Activated T-helper 1 cell treated with anti-CD3 and anti-CD28 coated beads, Interleukin-12 subunit alpha, Interleukin-12 subunit beta, Interleukin-2, Interleukin-4 antibody, amounts not matched to agents 30 ng/mL and 10 ng/mL and 1 ng/mL, durations not matched to agents 14 hours and 24 hours and 36 hours (primary cell): Measurements from ENCODE around the gene TCEA3. TPM values are rescaled to one million over a fixed set of nuclear protein-coding genes. Genes with fewer than 3 reads are reported as not detected.
"Not testable (repeated sequence)": the region's sequence is repeated elsewhere in the genome, so short reads cannot be mapped to it uniquely, and the experiment has no call there.

ENCODE experiments used
- DNase-seq: peaks from one replicate; pipeline ENCODE4 v3.0.0; 2021; ENCODE audit warnings: low spot score
- H3K27ac Mint-ChIP-seq: one replicate; pipeline ENCODE4 v1.8.0; 2021; ENCODE audit warnings: mild to moderate bottlenecking, mixed read lengths
- H3K27me3 Mint-ChIP-seq: one replicate; pipeline ENCODE4 v1.8.0; 2022; ENCODE audit warnings: mild to moderate bottlenecking, moderate library complexity, mixed read lengths; ENCODE audit not compliant: insufficient read depth
- H3K36me3 Mint-ChIP-seq: one replicate; pipeline ENCODE4 v1.8.0; 2021; ENCODE audit warnings: low read depth, mixed read lengths
- H3K4me1 Mint-ChIP-seq: one replicate; pipeline ENCODE4 v1.8.0; 2021; ENCODE audit warnings: low read depth, mixed read lengths
- H3K4me3 Mint-ChIP-seq: one replicate; pipeline ENCODE4 v1.8.0; 2021; ENCODE audit warnings: mild to moderate bottlenecking, moderate library complexity, mixed read lengths
- H3K9me3 Mint-ChIP-seq: one replicate; pipeline ENCODE4 v1.8.0; 2021; ENCODE audit warnings: mixed read lengths
- intact Hi-C: fragments of 100-400 bp; cut with micrococcal nuclease; formaldehyde crosslinking; loops from one replicate; pipeline ENCODE4 v1.15.1; 2024
- total RNA-seq: library from RNA; stranded (reverse); gene quantifications from 2 replicates; pipeline ENCODE4 v1.2.3, GENCODE V29; 2022

TCEA3 gene
- total RNA-seq, 1 donor from 2014 or later, result 2.6 TPM

GRCh38 chr1:23376890-23377811, 47.4 kb downstream of the TCEA3 start:
- Mint-ChIP-seq H3K27me3 (peaks cover 2% of the 10 kb centered on the region), H3K27ac (no peak overlapping the region), H3K4me3 (no peak overlapping the region), H3K36me3 (peaks cover 4% of the 10 kb centered on the region), H3K4me1 (no peaks in the 10 kb centered on the region), H3K9me3 (no peaks in the 10 kb centered on the region)
- DNase-seq, result no peak
- intact Hi-C loops, result no loop called here

- not testable (repeated sequence) for H3K27me3 Mint-ChIP-seq, H3K27ac Mint-ChIP-seq
- peaks cover 13% of the 10 kb centered on the region for H3K4me1 Mint-ChIP-seq
Observed at GRCh38 chr1:23374079-23374735, 50.3 kb downstream of the TCEA3 start.

GRCh38 chr1:23371987-23372880, 52.3 kb downstream of the TCEA3 start:
- Mint-ChIP-seq H3K27me3 (peaks cover 2% of the 10 kb centered on the region), H3K4me1 (peaks cover 19% of the 10 kb centered on the region), H3K36me3 (peaks cover 8% of the 10 kb centered on the region), H3K27ac (no peak overlapping the region), H3K9me3 (no peaks in the 10 kb centered on the region), H3K4me3 (no peak overlapping the region)
- no peak for DNase-seq
- intact Hi-C loops, result no loop called here

More at GRCh38 chr1:23374079-23374735, 50.3 kb downstream of the TCEA3 start:
- H3K36me3 Mint-ChIP-seq, H3K4me3 Mint-ChIP-seq, DNase-seq, intact Hi-C loops, H3K9me3 Mint-ChIP-seq: not testable (repeated sequence)

- intact Hi-C loops, result no loop called here
- H3K4me3 Mint-ChIP-seq, result peak overlapping the region; percentile 95
- DNase-seq, result no peak
- H3K27ac Mint-ChIP-seq, result no peak overlapping the region
- peaks cover 2% of the 10 kb centered on the region for H3K27me3 Mint-ChIP-seq
- peaks cover 10% of the 10 kb centered on the region for H3K9me3 Mint-ChIP-seq
- H3K4me1 Mint-ChIP-seq, result peaks cover 27% of the 10 kb centered on the region
- peaks cover 19% of the 10 kb centered on the region for H3K36me3 Mint-ChIP-seq
Observed at GRCh38 chr1:23370709-23371584, 53.6 kb downstream of the TCEA3 start.

GRCh38 chr1:23370330-23370708, 54.2 kb downstream of the TCEA3 start:
- peaks cover 2% of the 10 kb centered on the region for H3K27me3 Mint-ChIP-seq
- H3K9me3 Mint-ChIP-seq, result peaks cover 12% of the 10 kb centered on the region
- H3K4me1 Mint-ChIP-seq, result peaks cover 27% of the 10 kb centered on the region
- peak overlapping the region; percentile 95 for H3K4me3 Mint-ChIP-seq
- H3K27ac Mint-ChIP-seq, result peak overlapping the region; percentile 13
- H3K36me3 Mint-ChIP-seq, result peaks cover 21% of the 10 kb centered on the region
- no peak for DNase-seq
- intact Hi-C loops, result no loop called here

DNA sequence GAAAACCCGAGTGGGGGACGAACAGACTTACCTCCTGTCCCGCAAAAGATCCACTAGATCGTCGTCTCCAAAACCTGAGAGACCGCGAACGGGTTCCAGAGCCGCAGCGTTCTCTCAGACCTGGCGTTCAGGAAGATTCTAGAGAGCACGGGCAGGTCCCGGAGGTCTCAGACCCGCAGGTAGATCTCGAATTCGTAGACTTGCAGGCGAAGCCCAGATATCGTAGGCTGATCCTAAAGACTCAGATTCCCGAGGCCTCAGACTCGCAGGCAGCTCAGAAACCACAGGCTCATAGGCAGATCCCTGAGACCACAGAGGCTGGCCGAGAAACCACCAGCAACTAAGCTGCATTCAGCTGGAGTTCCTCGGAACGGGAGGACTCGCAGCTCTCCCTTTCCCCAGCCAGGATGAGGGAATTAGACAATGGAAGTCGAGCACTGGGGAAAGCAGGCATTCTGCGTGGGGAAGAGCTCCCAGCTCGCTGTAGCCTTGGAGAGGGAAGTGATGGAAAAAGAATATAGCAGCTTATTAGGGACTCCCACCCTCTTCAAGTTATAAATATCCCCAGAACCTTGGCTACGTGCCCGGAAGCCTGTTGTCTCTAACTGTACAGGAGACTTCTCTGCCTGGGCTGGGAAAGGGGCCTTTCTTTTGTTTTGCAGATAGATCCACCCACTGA, 55.1 kb downstream of the TCEA3 start, which contains the start of gene ZNF436:
ZNF436 (minus strand) TSS at position 502 of the 679 bp plus-strand sequence. CDS start 1,831 bp downstream, outside the sequence.
- no peak for DNase-seq
- no peaks in the 10 kb centered on the region for H3K27me3 Mint-ChIP-seq
- H3K36me3 Mint-ChIP-seq, result peaks cover 27% of the 10 kb centered on the region
- H3K4me3 Mint-ChIP-seq, result peak within 1 kb of the TSS; percentile 95
- H3K4me1 Mint-ChIP-seq, result peaks cover 27% of the 10 kb centered on the region
- H3K27ac Mint-ChIP-seq, result peak within 1 kb of the TSS; percentile 96
- intact Hi-C loops, result loop anchor here (2.0 to 10.0 kb wide), 5 partner anchors 37 to 321 kb away; partner anchors contain the start of genes ASAP3 and RPL11
- H3K9me3 Mint-ChIP-seq, result peaks cover 17% of the 10 kb centered on the region

DNA sequence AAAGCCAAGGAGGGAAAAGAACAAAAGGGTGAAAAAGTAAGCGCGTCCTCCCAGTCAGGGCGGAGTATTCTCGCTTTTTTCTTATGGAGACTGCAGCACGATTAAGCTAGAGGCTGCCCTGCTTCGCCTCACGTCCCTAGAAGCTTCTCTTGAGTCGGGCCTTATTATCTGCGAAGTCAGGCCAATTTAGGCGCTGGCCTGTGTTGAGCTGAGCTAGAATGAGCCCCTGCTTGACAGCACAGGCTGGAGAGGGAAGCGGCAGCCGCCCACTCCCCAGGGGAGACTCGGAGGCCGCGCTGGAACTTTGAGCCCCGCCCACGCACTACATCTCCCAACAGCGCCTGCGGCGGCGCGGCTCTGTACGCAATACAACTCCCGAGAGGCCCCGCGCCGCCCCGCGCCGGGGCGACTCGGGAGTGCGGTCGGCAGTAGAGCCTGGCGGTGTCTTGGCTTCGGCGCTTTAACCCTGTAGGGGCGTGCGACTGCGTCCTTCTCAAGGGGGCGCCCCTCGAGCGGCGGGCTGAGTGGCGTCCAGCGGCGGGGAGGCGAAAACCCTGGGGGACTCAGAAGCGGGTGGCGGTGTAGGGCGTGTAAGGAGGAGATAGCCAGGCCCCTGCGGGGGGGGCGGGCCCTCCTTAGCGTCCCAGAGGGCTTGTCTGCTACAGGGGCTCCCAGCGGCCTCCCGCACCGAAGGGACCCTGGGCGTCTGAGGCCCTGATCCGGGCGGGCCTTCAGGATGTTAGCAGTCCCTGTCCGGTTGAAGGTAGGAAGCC, 55.8 kb downstream of the TCEA3 start:
- Mint-ChIP-seq H3K36me3 (peaks cover 32% of the 10 kb centered on the region), H3K27me3 (no peaks in the 10 kb centered on the region), H3K4me3 (peak overlapping the region; percentile 95), H3K9me3 (peaks cover 21% of the 10 kb centered on the region), H3K27ac (peak overlapping the region; percentile 96), H3K4me1 (peaks cover 27% of the 10 kb centered on the region)
- DNase-seq, result peak; percentile 85
- intact Hi-C loops, result loop anchor here (1.0 to 10.0 kb wide), 10 partner anchors 24 to 457 kb away; partner anchors contain the start of genes ASAP3, GALE, HMGCL and HNRNPR

DNA sequence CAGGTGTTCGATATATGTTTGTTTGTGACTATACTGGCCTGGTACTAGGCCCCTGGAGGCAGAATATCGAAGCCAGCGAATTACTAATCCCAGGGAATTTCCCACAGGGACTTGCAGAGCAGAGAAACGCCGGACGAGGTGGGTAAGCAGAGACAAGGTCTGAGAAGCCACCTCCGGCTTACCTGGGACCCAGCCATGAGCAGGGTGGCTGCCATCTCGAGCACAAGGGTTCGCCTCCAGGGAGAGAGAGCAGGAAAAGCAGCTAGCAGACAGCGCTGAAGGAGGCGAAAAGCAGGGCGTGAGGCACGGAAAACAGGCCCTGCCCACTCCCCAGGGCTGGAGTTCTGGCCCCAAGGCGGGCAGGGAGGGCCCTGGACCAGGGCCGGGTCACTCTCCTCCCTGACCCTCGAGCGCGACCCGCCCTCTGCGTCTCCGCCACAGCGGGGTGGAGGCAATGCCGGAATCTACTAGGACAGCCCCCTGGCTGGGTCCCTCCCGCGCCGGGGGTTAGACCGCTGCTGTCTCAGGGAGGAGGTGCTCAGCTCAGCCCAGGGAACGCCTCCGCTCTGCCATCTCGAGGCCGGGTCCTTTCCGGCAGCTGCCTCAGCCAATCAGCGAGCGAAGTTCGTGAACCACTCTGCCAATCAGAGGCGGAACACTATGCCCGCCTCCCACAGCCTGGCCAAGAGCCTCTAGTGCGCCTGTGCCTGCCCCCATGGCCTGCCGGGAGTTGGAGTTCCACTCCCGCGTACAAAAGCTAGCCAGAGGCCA, 56.6 kb downstream of the TCEA3 start:
- peaks cover 39% of the 10 kb centered on the region for H3K36me3 Mint-ChIP-seq
- intact Hi-C loops, result loop anchor here (1.0 to 10.0 kb wide), 10 partner anchors 24 to 457 kb away; partner anchors contain the start of genes ASAP3, GALE, HMGCL and HNRNPR
- H3K4me1 Mint-ChIP-seq, result peaks cover 27% of the 10 kb centered on the region
- H3K27ac Mint-ChIP-seq, result peak overlapping the region; percentile 96
- H3K9me3 Mint-ChIP-seq, result peaks cover 28% of the 10 kb centered on the region
- H3K27me3 Mint-ChIP-seq, result no peaks in the 10 kb centered on the region
- DNase-seq, result peak; percentile 98
- H3K4me3 Mint-ChIP-seq, result peak overlapping the region; percentile 95

GRCh38 chr1:23367451-23367790, 57.1 kb downstream of the TCEA3 start:
- no peaks in the 10 kb centered on the region for H3K27me3 Mint-ChIP-seq
- intact Hi-C loops, result loop anchor here (5.0 to 10.0 kb wide), 2 partner anchors 35 to 253 kb away; no protein-coding TSS in a partner anchor
- DNase-seq, result no peak
- peaks cover 27% of the 10 kb centered on the region for H3K4me1 Mint-ChIP-seq
- peaks cover 43% of the 10 kb centered on the region for H3K36me3 Mint-ChIP-seq
- H3K27ac Mint-ChIP-seq, result peak overlapping the region; percentile 93
- peak overlapping the region; percentile 95 for H3K4me3 Mint-ChIP-seq
- peaks cover 33% of the 10 kb centered on the region for H3K9me3 Mint-ChIP-seq

- H3K36me3 Mint-ChIP-seq, result peaks cover 50% of the 10 kb centered on the region
- H3K9me3 Mint-ChIP-seq, result peaks cover 41% of the 10 kb centered on the region
- peak overlapping the region; percentile 95 for H3K4me3 Mint-ChIP-seq
- H3K27ac Mint-ChIP-seq, result no peak overlapping the region
- intact Hi-C loops, result loop anchor here (5.0 to 10.0 kb wide), 2 partner anchors 34 to 252 kb away; no protein-coding TSS in a partner anchor
- no peaks in the 10 kb centered on the region for H3K27me3 Mint-ChIP-seq
- no peak for DNase-seq
- H3K4me1 Mint-ChIP-seq, result peaks cover 27% of the 10 kb centered on the region
Observed at GRCh38 chr1:23366598-23366997, 58.0 kb downstream of the TCEA3 start.
